Muscle of arm (tissue), 12 donors: Measurements from ENCODE around the gene PBX1. TPM values are rescaled to one million over a fixed set of nuclear protein-coding genes. Genes with fewer than 3 reads are reported as not detected.

Source experiments
- DNase-seq: peaks from one replicate; pipeline ENCODE4 v3.0.0-alpha.2; 2013
- polyA plus RNA-seq, 12 donors: library from polyadenylated mRNA; unstranded; fragments of 120-200 nt; gene quantifications; one replicate each; pipeline ENCODE4 v1.2.1, GENCODE V29; 2013; ENCODE audit not compliant: insufficient read length in 12 of 12

The PBX1 gene
- polyA plus RNA-seq, 12 donors: 51.0 to 92.3 (median 66.6) TPM

- DNase-seq: no peak
These were observed 3.1 kb downstream of the PBX1 start for GRCh38 chr1:164562061-164562460.

- no peak for DNase-seq
These were observed 3.5 kb downstream of the PBX1 start for GRCh38 chr1:164562511-164562910.

- no peak for DNase-seq
These were observed 4.0 kb downstream of the PBX1 start for GRCh38 chr1:164562947-164563520.

DNA sequence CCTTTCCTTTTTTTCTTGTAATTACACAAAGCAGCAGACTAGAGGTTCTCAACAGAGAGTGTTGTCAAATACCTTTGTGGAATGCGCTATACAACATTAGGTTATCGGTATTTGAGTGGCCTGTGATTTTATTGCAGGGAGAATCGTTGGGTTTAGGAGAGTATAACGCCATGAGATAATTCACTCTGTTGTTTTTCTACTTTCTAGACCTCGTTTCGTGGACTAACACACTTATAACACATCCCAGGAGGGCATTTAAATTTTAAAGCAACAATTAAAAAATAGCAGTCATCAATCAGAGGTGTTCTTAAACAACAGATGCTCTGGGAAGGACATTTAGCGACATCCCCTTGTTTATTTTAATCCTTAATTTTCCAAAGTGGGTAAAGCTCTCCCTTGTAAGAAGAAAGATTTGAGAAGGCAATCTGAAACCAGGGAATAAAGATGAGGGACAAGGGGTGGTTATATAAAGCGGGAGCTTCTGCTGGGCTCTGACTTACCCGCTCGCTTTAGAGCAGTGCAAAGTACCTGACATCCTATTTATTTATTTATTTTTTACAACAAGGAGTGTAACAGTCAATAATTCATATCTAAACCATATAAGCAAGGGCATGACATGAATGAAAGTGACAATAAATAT is 4.9 kb downstream of the PBX1 start:
- no peak for DNase-seq

- no peak for DNase-seq
These were observed 5.4 kb downstream of the PBX1 start for GRCh38 chr1:164564378-164564777.

GRCh38 chr1:164565357-164565756 is 6.4 kb downstream of the PBX1 start:
- no peak for DNase-seq

GRCh38 chr1:164567774-164568173 is 8.8 kb downstream of the PBX1 start:
- no peak for DNase-seq

GRCh38 chr1:164569241-164569640 is 10.3 kb downstream of the PBX1 start:
- no peak for DNase-seq

- no peak for DNase-seq
These were observed 10.9 kb downstream of the PBX1 start for GRCh38 chr1:164569866-164570265.

DNA sequence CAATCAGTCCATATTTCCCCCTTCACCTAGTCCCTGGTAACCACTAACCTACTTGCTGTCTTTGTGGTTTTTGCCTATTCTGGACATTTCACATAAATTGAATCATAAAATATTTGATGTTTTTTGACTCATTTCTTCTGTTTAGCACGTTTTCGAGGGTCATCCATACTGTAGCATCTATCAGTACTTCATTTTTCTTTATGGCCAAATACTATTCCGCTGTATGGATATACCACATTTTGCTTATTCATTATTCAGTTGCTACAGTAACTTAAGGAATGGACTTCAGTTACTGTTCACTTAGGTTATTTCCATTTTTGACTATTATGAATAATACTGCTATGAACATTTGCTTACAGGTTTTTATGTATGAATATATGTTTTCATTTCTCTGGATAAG is 12.3 kb downstream of the PBX1 start:
- DNase-seq: no peak

DNA sequence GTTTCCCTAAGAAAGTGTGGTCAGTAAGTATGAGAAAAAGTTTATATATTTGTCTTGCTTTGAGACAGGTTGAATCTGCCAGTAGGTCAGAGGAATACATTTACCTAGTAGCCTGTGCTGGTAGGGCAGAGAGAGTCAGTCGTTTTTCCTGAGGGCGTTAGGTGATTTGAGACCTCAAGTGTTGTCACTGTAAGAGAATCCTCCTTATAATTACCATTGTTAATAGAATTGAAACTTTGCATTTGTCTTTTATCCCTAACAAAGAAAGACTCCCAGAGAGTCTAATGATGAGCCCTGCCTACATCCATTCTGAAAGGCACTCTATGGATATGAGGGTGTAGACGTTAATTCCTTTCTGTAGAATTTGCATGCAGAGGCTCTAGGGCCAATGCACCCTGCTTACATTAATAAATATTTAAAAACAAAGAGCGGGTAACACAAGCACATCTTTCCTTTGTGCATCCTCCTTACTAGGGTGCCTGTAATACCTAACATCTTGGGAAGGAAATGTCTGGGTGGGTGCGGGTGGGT is 16.4 kb downstream of the PBX1 start:
- DNase-seq: no peak

DNA sequence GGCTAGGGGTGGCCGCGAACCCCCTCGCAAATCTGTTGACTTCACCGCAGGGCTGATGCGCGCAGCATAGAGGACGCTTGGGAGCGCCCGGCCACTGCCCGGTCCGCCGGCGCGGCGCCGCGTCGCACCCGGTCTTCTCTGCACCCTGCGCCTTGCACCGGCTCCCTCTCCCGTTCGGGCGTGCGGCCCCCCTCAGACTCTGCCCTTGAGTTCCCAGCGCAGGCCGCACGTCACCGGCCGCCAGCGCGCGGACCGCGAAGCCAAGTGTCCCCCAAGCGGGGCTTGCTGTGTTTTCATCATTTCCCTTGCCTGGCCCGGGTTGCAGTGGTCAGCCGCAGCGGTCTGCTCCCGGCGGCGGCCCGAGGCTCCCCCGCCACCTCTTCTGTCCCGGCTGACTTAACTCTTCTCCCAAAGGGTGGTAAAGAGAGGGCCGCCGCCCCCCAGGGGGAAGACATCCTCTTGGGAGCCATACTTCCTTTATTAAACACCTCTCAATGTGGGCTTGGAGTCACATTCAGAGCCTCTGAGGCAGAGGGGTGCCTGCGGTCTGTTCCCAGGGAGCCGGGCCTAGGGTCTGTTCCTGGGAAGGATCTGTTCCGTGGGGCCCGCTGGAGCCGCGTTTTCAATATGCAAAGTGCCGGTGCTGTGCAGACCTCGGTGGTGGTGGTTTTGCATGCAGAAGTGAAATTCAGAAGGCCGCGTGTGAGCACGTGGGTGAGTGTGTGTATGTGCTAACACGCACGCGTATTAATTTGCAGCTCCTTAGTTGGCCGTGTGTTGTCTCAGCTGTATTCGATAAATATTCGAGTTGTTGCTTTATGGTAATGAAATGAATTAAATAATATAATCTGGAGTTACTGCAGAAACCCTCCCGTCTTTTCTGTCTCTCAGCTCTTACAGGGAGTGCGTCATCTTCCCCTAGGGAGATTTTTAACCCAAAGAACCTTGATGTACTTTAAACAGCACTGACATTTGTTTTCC is 17.6 kb downstream of the PBX1 start:
- no peak for DNase-seq

DNA sequence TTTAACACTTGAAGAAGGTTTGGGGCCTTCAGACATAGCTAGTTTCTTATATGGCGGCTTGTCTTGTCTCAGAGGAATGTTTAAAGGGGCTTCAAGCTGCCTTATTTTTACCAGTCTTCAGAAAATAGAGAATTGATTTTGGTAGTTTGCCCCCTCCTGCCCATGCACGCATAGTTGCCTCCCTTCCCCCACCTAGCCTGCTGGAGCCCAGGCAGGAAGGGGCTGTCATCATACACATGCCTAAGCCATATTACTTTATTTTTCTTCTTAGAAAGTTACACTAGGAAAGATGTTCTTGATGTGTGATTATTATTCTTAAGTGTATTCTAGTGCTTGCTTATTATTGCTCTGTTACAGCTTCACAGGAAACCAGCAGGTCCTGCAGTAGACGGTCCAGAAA is 18.3 kb downstream of the PBX1 start:
- DNase-seq: no peak

DNA sequence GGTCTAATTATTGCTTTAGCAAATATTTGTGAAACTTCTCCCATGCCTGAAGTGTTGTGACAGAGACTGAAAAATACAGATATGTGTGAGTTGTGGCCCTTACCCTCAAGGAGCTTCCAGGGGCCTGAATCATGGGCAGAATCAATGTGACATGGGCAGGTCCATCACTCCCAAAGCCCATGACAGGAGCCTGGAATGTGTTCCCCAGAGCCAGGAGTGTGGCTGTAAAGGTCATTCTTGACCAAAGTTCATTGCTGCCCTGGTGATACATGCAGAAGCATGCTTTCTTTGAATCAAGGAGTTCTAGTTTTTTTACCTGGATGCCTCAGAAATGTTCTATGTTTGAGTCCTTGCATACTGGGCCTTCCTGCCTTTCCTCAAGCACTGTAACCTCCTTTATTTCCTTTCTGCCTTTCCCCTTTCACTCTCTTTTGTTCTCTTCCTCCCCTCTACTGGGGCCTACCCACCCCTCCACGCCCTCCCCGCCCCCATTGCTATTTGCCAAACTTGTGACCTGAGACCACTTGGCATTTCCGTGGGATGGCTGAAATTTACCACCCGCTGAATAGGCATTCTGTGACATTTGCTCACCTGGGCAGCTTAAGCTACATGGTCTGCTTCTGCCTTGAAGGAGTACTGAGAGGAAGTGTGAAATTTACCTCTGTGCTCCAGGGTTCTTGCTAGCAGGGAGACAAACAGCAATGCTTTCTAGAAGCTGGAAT is 19.7 kb downstream of the PBX1 start:
- DNase-seq: no peak

GRCh38 chr1:164579381-164579780 is 20.4 kb downstream of the PBX1 start:
- no peak for DNase-seq

DNA sequence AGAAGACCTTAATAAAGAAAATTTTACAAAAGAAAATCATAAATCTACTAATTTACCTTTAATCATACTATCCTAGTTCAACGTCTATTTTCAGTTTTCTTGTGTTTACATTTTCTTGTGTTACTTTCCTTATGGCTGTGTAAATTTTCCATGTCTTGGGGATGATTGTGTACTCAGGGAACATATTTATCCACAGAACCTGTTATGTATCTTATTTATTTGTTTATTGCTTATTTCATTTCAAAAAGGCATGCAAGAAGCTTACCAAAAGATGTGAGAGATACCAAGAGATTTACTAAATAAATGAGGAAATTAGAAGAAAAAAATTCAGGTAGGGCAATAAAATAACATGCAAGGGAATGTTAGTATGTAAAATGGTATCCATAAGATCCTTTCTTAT is 22.8 kb downstream of the PBX1 start:
- no peak for DNase-seq

- DNase-seq: no peak
These were observed 24.2 kb downstream of the PBX1 start for GRCh38 chr1:164583196-164583595.

DNA sequence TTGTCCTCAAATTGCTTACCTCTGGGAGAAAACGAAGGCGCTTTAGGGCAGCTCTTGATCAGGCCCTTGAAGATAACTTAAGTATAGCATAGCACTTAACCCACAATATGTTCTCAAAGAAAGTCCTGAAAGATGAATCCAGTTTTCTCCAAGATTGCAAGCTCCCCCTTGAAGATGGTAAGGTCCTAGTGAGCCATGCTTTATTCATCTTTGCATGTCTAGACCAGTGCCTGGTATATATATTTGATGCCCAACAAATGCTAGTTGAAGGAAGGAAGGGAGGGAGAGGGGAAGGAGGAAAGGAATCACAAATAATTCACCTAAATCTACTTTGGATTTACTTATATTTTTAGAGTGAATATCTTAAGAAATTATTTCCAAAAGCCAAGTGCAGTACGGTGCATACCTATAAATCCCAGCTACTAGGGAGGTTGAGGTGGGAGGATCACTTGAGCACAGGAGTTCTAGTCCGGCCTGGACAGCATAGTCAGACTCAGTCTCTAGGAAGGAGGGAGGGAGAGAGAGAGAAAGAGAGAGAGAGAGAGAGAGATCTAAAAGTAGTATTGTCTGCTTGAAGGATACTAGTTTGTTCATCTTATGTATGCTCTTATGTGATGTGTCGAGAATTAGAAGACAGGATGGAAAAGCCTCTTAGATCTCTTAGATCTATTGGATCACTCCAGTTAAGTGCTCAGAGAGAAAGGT is 25.0 kb downstream of the PBX1 start:
- DNase-seq: no peak

DNA sequence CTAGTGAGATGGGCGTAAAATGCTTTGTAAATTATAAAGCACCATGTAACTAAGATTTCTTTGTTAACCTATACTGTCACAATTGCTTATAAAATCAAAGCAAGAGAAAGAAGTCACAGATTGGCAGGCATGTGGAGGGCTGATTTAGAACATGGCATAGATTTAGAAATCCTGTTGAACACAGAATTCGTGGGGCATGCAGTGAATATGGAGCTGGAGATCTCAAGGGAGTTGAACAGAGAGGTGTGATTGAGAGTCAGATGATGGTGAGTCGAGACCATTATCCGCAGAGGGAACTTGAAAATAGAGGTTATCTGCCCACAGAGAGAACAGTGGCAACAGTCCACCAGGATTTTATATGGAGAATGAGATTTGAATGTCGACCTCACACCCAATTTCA is 27.6 kb downstream of the PBX1 start:
- DNase-seq: no peak

- no peak for DNase-seq
These were observed 28.9 kb downstream of the PBX1 start for GRCh38 chr1:164587617-164588501.
